ENCODE data around the gene GRID2. TPM values are rescaled to one million over a fixed set of nuclear protein-coding genes. Genes with fewer than 3 reads are reported as not detected.
"Not testable (repeated sequence)": the region's sequence is repeated elsewhere in the genome, so short reads cannot be mapped to it uniquely, and the experiment has no call there.

Gene GRID2
- total RNA-seq, 1 experiment from 2014 or later, result not detected

- H3K4me3 ChIP-seq (ENCODE audit: low read depth, low read length), result no peak overlapping the region
- no peak overlapping the region for H3K4me3 Mint-ChIP-seq (ENCODE audit: unreplicated experiment)
- no peaks in the 10 kb centered on the region for H3K36me3 Mint-ChIP-seq (ENCODE audit: insufficient read depth, unreplicated experiment)
- H3K27me3 Mint-ChIP-seq (ENCODE audit: insufficient read depth, unreplicated experiment), result no peaks in the 10 kb centered on the region
- intact Hi-C loops (cut with micrococcal nuclease; ENCODE audit: unreplicated experiment), result no loop called here
- no peaks in the 10 kb centered on the region for H3K9me3 Mint-ChIP-seq (ENCODE audit: unreplicated experiment)
- no peak for DNase-seq
- CTCF ChIA-PET, result no interaction called here
- POLR2A ChIA-PET, result no interaction called here
- BruUV-seq (replicated peaks), result no TSS peak
- TF ChIP-seq, protein P1, sequence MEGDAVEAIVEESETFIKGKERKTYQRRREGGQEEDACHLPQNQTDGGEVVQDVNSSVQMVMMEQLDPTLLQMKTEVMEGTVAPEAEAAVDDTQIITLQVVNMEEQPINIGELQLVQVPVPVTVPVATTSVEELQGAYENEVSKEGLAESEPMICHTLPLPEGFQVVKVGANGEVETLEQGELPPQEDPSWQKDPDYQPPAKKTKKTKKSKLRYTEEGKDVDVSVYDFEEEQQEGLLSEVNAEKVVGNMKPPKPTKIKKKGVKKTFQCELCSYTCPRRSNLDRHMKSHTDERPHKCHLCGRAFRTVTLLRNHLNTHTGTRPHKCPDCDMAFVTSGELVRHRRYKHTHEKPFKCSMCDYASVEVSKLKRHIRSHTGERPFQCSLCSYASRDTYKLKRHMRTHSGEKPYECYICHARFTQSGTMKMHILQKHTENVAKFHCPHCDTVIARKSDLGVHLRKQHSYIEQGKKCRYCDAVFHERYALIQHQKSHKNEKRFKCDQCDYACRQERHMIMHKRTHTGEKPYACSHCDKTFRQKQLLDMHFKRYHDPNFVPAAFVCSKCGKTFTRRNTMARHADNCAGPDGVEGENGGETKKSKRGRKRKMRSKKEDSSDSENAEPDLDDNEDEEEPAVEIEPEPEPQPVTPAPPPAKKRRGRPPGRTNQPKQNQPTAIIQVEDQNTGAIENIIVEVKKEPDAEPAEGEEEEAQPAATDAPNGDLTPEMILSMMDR (IDR thresholded peaks at IDR 0.05; ENCODE audit: insufficient read depth in 1 of 2, low read depth in 1 of 2, low read length in 1 of 2, severe bottlenecking in 1 of 2, unreplicated experiment in 1 of 2), result no peak
- no peaks in the 10 kb centered on the region for H3K27me3 ChIP-seq (replicated peaks; ENCODE audit: control insufficient read depth, insufficient read depth, low read length)
- no peak overlapping the region for H3K27ac Mint-ChIP-seq (ENCODE audit: unreplicated experiment)
- peaks cover 11% of the 10 kb centered on the region for H3K4me1 Mint-ChIP-seq (ENCODE audit: low read depth, unreplicated experiment)
- H3K4me1 ChIP-seq, result no peaks in the 10 kb centered on the region
- no peaks in the 10 kb centered on the region for H3K9me3 ChIP-seq
- no peaks in the 10 kb centered on the region for H3K36me3 ChIP-seq (ENCODE audit: control insufficient read depth, insufficient read depth, low read length)
Observed at GRCh38 chr4:93355411-93355810, 1051.6 kb downstream of the GRID2 start.

- Mint-ChIP-seq H3K36me3 (ENCODE audit: insufficient read depth, unreplicated experiment) (no peaks in the 10 kb centered on the region), H3K9me3 (ENCODE audit: unreplicated experiment) (no peaks in the 10 kb centered on the region), H3K4me3 (ENCODE audit: unreplicated experiment) (no peak overlapping the region), H3K27ac (ENCODE audit: unreplicated experiment) (no peak overlapping the region), H3K4me1 (ENCODE audit: low read depth, unreplicated experiment) (peaks cover 11% of the 10 kb centered on the region), H3K27me3 (ENCODE audit: insufficient read depth, unreplicated experiment) (no peaks in the 10 kb centered on the region)
- Histone ChIP-seq H3K4me1 (no peaks in the 10 kb centered on the region), H3K27me3 (replicated peaks; ENCODE audit: control insufficient read depth, insufficient read depth, low read length) (no peaks in the 10 kb centered on the region), H3K4me3 (ENCODE audit: low read depth, low read length) (no peak overlapping the region), H3K36me3 (ENCODE audit: control insufficient read depth, insufficient read depth, low read length) (no peaks in the 10 kb centered on the region), H3K9me3 (no peaks in the 10 kb centered on the region)
- no peak for DNase-seq
- no TSS peak for BruUV-seq (replicated peaks)
- ChIA-PET POLR2A (no interaction called here), CTCF (no interaction called here)
- intact Hi-C loops (cut with micrococcal nuclease; ENCODE audit: unreplicated experiment), result no loop called here
- TF ChIP-seq, protein P1 (IDR thresholded peaks at IDR 0.05; ENCODE audit: insufficient read depth in 1 of 2, low read depth in 1 of 2, low read length in 1 of 2, severe bottlenecking in 1 of 2, unreplicated experiment in 1 of 2), result no peak
Observed at GRCh38 chr4:93359586-93359985, 1055.8 kb downstream of the GRID2 start.

DNA sequence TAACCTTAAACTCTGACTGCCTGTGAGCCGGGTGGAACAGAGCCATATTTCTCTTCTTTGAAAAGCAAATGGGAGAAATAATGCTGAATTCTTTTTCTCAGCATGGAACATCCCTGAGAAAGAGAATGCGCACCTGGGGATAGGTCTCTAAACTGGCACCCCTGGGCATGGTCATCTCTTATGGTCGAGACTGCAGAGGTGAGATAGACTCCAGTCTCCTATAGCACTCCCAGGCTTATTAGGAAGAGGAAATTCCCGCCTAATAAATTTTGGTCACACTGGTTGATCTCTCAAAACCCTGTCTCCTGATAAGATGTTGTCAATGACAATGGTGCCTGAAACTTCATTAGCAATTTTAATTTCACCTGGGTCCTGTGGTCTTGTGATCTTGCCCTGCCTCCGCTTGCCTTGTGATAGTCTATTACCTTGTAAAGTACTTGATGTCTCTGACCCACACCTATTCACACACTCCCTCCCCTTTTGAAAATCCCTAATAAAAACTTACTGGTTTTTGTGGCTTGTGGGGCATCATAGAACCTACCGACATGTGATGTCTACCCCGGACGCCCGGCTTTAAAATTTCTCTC is 1062.5 kb downstream of the GRID2 start:
- H3K27ac Mint-ChIP-seq (ENCODE audit: unreplicated experiment); BruUV-seq (replicated peaks); H3K4me3 Mint-ChIP-seq (ENCODE audit: unreplicated experiment): not testable (repeated sequence)

GRCh38 chr4:93368968-93369367 is 1065.2 kb downstream of the GRID2 start:
- intact Hi-C loops (cut with micrococcal nuclease; ENCODE audit: unreplicated experiment), result no loop called here
- CTCF ChIA-PET, result no interaction called here
- Mint-ChIP-seq H3K4me3 (ENCODE audit: unreplicated experiment) (no peak overlapping the region), H3K36me3 (ENCODE audit: insufficient read depth, unreplicated experiment) (no peaks in the 10 kb centered on the region), H3K27me3 (ENCODE audit: insufficient read depth, unreplicated experiment) (peaks cover 5% of the 10 kb centered on the region), H3K9me3 (ENCODE audit: unreplicated experiment) (no peaks in the 10 kb centered on the region), H3K4me1 (ENCODE audit: low read depth, unreplicated experiment) (no peaks in the 10 kb centered on the region), H3K27ac (ENCODE audit: unreplicated experiment) (no peak overlapping the region)
- POLR2A ChIA-PET, result no interaction called here
- TF ChIP-seq, protein P1 (IDR thresholded peaks at IDR 0.05; ENCODE audit: insufficient read depth in 1 of 2, low read depth in 1 of 2, low read length in 1 of 2, severe bottlenecking in 1 of 2, unreplicated experiment in 1 of 2), result no peak
- no peaks in the 10 kb centered on the region for H3K9me3 ChIP-seq
- no peaks in the 10 kb centered on the region for H3K27me3 ChIP-seq (replicated peaks; ENCODE audit: control insufficient read depth, insufficient read depth, low read length)
- no peak overlapping the region for H3K4me3 ChIP-seq (ENCODE audit: low read depth, low read length)
- no peak for DNase-seq
- no peaks in the 10 kb centered on the region for H3K4me1 ChIP-seq
- no TSS peak for BruUV-seq (replicated peaks)
- no peaks in the 10 kb centered on the region for H3K36me3 ChIP-seq (ENCODE audit: control insufficient read depth, insufficient read depth, low read length)

More for the DNA sequence above, 1062.5 kb downstream of the GRID2 start:
- H3K4me1 Mint-ChIP-seq (ENCODE audit: low read depth, unreplicated experiment); H3K36me3 Mint-ChIP-seq (ENCODE audit: insufficient read depth, unreplicated experiment); DNase-seq; H3K9me3 Mint-ChIP-seq (ENCODE audit: unreplicated experiment); H3K4me3 ChIP-seq (ENCODE audit: low read depth, low read length); H3K4me1 ChIP-seq; H3K27me3 ChIP-seq (replicated peaks; ENCODE audit: control insufficient read depth, insufficient read depth, low read length); H3K9me3 ChIP-seq; H3K36me3 ChIP-seq (ENCODE audit: control insufficient read depth, insufficient read depth, low read length); intact Hi-C loops (cut with micrococcal nuclease; ENCODE audit: unreplicated experiment); CTCF ChIA-PET; POLR2A ChIA-PET; H3K27me3 Mint-ChIP-seq (ENCODE audit: insufficient read depth, unreplicated experiment): not testable (repeated sequence)
